HL-60/S4 (cell line): Measurements from ENCODE around the gene NCEH1.
"Not testable (repeated sequence)": the region's sequence is repeated elsewhere in the genome, so short reads cannot be mapped to it uniquely, and the experiment has no call there.

ENCODE experiments used
- in situ Hi-C: fragments of 300-500 bp; cut with MboI; formaldehyde crosslinking; loops from 2 replicates; pipeline ENCODE4 v1.14.3; 2022; ENCODE audit warnings: low sequenced_read_pairs

NCEH1 gene

DNA sequence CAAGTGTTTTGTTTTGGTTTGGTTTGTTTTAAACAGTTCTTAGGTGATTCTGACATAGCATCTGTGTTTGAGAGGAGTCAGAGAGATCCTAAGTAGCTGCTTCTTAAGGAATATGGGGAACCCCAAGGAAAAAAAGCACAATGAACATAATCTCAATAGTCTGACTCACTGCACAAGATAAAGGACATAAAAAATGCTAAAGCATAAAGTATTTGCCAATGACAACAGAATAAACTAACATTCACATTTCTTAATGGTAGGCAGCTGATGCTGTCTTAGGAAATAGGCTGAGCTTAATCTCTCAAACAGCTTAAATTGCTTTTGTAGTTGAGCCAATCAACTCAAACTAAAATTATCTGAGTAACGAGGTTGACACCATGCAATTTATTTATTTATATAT lies 2.9 kb downstream of the NCEH1 start:
- in situ Hi-C loops, result no loop called here

DNA sequence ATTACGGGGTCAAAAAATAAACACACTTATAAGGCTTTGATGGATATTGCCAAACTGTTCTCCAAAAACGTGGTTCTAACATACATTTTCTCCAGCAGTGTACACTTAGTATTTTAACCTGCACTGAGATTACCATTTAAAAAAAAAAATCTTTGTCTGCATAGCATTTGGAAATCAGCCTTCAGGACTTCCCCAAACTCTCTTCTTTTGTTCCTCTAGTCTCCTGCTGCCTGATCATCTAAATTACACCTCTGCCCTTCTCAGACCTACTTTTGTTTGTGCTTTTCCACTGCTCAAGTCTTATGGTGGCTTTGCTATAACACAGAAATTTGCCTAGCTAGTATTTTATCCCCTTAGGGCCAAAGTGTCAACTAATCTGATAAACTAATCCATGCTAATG lies 3.8 kb downstream of the NCEH1 start:
- in situ Hi-C loops, result no loop called here

DNA sequence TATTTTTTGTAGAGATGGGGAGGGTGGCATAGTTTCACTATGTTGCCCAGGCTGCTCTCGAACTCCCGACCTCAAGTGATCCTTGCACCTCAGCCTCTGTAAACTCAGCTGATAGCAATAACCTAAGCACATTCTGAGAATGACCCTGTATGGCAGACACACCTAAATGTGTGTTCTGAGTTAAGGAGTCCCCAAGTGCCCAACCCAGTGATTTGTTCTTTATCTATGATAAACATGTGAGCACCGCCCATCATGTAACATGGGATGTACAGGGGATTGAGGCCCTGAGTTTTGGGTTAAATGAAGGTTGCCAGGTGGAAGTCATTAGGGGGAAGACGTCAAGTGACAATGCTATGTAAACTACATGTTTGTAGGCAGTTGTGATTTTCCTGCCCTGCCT lies 5.7 kb downstream of the NCEH1 start:
- in situ Hi-C loops, result no loop called here

DNA sequence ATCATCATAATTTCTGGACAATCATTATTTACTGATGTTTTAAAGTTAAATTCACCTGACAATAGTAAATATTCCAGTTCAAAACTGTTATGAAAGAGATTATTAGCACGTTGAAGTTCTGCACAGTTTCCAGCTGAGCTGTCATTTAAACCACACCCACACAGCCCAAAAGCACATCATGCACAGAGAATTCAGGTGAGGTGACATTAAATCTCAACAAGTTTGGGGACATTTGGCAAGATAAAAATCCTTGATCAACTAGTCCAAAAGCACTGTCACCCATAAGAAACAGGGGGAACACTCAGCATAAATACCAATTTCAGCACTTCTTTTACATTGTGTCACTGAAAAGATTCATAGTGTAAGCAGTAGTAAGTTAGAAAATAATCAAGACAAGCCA lies 6.9 kb downstream of the NCEH1 start:
- in situ Hi-C loops, result no loop called here

DNA sequence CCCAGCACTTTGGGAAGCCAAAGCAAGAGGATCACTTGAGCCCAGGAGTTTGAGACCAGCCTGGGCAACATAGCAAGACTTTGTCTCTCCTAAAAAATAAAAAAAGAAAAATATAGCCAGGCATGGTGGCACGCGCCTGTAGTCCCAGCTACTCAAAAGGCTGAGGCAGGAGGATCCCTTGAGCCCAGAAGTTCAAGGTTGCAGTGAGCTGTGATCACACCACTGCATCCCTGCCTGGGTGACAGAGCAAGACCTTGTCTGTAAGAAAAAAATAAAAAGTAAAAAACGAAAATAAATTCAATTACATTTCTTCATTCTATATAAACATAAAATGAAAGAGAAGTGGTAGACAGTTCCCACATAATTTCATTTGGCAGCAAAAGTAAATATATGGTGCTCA lies 8.1 kb downstream of the NCEH1 start:
- in situ Hi-C loops, result not testable (repeated sequence)

DNA sequence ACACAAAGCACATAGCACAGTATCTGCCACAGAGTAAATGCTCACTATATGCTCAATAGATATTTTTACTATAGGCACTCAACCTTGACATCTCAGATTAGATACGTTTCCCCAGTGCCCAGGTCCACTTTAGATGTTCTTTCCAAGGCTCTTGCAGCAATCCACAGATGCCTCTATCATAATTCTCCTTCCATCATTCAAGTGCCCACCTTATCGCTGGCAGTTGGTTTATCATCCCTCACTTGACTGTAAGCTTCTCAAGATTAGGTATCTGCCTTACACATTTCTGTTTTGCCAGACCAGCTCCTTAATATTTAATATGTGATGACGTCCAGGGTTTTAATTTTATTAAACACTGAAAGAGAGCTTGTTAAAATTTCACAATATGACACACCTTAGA lies 8.6 kb downstream of the NCEH1 start:
- in situ Hi-C loops, result no loop called here

DNA sequence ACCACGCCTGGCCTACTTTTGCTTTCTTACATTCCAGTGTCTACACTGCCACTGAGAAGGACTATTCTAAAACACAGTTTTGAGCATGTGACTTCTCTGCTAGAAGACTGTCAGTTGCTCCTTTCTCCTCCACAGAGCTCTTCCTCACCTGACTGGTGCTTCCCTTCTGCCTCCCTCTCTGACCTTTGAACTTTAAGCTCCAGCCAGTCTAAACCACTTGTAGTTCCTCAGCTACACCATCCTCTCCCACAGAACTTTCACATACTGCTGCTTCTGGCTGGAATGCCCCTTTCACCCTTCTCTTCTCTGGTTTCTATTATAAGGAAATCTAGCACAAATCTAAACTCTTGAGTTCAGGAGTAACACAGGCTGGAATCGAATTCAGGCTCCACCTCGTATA lies 9.1 kb downstream of the NCEH1 start:
- in situ Hi-C loops, result no loop called here

DNA sequence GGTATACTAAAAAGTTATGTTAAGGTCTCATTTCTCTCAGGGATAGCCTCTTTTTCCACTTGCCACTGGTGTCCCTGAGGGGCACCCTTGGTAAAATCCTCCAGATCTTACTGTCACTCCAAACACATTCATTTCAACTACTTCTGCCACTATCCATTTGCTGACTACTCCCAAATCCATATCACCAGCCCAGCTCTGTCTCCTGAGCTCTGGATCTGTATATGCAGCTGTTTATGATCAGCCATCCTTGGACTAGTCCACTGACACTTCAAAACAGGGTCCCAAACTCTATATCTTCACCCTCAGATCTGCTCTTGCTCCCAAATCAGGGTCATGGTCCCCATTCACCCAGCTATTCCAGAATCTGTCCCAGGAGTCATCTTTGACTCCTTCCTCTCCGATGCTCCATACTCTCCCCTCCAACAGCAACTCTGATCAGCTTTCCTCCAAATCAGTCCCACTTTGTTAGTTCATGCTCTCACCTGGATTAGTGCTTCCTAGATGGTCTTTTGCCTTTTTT lies 9.9 kb downstream of the NCEH1 start:
- in situ Hi-C loops, result no loop called here

DNA sequence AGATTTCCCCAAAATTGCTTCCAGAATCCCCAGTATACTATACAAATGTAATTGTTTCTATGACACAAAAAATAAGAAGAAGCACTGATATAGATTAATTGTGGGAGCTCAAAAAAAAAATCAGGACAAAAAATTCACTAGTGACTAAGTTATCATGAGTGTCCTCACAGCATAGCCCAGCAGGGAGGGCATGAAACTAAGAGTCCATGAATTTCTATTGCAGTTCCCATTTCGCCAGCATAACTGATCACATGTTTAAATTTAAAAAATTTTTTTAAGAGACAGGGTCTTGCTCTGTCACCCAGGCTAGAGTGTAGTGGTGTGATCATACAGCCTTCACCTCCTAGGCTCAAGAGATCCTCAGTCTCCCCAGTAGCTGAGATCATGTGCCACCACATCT lies 10.6 kb downstream of the NCEH1 start:
- in situ Hi-C loops, result no loop called here

DNA sequence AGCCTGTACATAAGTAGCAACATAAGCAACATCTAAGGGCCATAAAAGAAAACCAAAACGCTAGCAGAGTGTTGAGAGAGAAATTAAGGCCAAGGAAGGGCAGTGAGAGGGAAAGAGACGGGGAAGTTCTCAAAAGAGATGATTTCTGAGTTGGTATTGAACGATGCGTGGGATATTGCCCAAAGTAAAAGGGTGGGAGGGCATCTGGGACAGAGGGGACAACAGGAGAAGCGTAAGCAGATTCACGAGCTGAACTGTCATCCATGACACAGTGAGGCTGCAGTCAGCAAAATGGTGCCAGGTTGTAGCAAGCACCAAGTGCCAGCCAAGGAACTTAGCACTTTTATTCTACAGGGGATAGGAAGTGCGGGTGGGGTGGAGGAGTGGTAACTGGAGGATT lies 11.8 kb downstream of the NCEH1 start:
- in situ Hi-C loops, result no loop called here

DNA sequence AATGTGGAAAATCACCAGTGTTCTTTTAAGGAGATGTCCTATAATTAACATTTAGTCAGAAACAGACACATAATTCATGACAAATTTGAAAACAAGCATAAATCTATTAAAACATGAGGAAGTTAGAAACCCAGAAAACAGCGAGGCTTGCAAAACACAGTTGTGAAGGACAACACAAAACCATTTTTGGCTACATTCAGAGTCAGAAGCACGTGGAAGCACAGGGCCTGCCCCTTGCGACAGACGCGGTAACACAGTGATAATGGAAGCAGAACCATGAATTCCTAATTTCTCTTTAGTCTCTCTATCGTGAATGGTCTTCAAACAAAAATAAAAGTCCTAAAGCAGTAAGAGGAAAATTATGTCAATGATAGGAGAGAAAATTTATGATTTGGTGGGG lies 12.2 kb downstream of the NCEH1 start:
- in situ Hi-C loops, result no loop called here

DNA sequence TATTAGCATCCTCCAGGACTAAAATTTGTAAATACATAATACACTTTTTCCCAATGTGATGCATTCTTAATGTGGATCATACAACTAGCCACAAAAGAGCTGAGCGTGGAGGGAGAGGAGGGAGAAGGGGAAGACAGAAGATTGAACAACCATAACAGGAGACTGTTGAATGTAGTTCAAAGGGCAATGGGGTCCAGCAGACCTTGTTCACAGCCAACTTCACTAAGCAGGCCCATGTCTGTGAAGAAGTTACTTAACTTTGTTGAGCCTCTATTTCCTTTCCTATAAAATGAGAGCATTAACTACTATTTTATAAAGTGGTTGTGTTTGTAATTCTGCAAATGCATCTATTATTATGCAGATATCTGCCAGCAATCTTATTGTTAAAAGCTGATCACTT lies 13.3 kb downstream of the NCEH1 start:
- in situ Hi-C loops, result no loop called here

DNA sequence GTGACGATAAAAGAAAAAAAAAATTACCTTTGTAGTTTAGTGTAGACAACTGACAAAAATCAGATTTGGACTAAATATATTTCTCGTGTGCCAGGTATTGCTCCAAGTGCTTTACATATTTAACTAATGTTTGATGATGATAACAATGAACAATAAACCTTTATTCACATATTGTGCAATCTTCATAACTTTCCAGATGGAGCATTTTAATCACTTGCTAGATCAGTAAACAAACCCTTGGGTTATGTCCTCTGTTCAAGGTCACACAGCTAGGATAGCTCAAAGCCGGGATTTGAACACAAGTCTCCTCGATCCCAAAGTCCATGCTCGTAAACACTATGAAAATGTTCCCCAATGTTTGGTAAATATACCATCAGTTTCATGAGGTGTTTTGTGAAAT lies 14.5 kb downstream of the NCEH1 start:
- in situ Hi-C loops, result no loop called here

DNA sequence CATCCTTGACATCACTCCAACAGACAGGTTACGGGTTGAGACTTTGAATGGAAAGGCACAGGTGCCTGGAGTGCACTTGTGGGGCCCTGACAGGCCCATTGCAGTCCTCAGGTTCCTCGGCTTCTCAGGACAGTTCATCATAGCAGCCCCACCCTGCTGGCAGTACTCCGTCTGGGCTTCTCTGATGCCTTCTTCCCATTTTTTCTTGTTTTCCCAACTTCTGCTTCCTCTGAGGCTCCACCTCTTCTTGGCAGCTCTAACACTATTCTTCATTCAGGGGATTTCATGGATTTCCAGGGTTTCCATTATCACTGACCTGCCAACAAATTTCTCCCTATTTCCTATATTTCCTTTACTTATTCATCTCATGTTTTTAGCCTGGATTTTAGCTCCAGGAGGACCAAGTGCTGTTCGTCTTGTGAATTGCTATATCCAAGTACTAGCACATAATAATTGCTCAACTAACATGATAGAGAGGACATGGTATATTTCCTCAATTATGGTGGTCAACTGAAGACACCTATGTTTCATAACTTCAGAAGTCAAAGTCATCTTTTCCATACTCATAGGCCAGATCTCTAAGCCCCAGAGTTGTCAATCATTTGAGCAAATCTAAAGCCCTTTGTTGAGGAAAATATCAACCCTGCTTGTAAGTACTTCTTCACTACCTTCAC lies 16.2 kb downstream of the NCEH1 start:
- in situ Hi-C loops, result no loop called here

DNA sequence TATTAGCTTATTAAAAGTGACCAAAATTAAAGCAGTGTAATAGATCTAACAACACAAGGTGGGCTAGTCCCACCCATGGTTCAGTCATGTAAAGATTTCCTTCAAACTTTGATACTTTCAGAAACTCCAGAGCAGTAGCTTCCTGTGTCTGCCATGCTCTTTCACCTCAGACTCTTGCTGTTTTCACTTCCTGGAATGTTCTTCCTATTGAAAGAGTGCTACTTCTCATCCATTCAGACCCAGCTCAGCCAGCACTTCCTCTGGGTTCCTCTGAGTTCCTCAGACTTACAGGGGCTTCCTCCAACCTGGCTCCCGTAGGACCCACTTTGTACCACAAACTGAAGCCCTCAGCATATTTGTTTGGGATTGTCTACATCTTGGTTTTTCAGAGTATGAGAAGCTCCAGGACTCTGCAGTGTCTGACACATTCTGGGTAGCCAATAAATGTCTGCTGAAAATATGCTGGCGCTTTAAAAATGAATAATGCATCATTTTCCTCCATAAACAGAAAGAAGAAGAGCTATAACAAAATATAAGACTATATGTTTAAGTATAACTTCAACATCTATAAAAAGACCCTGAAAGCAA lies 18.0 kb downstream of the NCEH1 start:
- in situ Hi-C loops, result no loop called here

DNA sequence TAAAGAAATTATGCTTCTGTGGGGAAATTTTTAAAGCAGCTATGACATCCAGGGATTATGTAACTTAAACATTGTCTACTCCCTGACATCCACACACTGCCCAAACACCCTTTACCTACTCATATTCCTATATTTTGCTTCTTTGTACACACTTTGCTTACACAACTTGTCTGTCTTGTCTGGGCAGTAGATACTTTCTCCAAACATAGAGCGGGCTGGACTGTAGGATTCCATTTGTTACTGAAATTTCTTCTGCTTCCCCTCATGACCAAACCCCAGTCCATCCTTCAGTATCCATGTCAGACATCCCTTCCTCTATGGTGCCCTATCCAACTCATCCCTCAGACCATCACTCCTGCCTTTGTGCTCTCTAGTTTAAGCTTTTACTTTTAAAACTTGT lies 19.9 kb downstream of the NCEH1 start:
- in situ Hi-C loops, result no loop called here

DNA sequence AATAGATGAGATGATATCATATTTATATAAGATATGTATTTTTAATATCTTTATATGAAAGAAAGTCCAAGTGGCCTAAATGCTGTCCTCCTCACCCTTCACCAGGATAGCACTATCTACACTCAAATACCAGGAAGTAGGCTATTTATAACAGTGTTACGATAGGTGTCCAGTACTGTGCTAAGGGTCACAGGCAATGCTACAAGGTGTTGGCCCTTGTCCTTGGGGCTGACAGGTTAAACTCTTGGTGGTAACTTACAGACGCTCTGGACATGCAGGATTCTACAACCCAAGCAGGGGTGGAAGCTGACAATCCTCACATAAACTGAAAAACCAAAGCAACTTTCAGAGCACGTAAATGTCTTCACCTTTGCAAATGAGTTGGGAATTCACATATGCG lies 22.3 kb downstream of the NCEH1 start:
- in situ Hi-C loops, result no loop called here

DNA sequence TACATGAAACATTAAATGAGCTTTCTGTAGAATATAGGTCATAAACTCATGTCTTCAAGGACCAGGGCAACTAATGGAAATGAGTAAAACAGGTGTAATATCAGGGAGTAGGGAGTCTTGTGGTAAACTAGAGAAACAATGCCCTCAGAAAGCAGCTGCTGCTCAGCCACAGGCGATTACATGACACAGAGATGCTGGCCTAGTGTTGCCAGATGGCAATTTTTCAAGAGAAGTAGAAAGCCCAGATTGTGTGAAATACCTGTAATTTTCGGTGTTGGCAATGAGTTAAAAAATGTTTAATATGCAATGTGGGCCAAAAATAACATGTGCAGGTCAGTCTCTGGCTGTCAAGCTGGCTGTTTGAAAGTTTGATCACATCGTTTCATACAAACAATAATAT lies 23.4 kb downstream of the NCEH1 start:
- in situ Hi-C loops, result no loop called here

DNA sequence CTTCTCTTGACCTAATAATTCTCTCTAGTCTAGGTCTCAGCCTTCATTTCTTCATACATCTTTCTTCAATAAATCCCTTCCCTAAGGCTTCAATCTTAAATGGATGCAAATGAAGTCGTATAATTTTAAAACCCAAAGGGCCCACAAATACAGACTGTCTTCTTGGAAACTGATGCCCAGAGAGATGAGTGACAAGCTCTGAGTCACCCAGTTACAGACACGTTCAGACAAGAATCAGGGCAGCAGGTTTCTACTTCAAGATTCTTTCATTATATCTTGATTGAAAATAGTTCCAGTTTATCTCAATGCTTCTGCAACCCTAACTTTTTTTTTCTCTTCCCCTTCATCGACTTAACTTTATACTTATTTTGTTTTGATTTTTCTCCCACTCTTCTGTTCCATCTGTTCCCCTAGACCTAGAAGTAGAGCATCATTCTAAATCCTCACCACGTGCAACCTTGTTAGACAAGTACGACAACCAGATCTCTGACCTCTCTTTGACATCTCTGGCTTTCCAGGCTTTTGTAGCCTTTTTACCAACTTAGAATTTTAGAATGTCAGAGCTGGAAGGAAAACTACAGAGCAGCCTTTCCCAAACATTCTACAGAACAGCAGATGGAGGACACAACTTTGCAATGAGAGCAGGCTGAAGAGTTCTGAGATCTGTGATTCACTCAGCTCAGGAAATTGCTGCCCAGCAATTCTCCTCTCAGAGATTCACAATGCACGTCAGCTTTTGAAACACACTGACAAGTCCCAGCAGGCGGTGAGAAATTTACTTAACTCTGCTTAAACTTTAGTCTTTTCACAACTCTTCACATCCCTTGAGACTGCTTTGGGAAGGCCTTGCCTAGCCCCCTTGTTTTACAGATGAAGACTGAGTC lies 25.3 kb downstream of the NCEH1 start:
- in situ Hi-C loops, result no loop called here

DNA sequence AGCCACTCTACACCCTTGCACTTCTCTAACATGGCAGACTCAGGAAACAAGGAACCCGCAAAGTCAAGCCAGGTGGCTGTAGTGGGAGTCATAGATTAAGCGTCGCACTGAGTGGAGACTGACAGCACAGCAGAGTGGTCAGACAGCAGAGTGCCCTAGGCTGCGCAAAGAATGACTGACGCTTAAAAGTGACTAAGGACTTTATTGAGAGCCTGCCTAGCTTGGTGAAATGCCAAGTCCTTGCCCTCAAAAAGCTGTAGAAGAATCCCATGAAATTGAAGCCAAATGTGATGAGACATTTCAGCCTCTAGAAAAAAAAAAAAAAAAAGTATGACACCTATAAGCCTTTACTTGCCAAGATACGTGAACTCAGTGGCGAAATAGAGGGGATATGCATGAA lies 30.2 kb downstream of the NCEH1 start:
- in situ Hi-C loops, result no loop called here

DNA sequence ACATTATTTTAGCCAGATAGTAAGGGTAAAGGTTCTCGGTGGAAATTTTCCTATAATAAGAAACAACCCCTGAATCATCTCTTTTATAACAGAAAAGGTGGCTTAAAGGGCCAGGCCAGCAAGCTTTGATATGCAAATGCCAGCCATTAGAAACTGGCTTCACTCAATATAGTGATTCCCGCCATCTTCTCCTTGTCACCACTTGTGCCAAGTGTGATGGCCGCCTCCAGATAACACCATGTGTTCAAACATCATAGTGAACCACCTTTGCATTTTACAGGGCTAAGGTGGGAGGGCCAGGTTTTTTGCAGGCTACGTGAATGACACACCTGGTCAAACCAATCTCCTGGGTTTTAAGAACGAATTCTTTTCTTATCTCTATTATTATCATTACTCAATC lies 31.3 kb downstream of the NCEH1 start:
- in situ Hi-C loops, result no loop called here

DNA sequence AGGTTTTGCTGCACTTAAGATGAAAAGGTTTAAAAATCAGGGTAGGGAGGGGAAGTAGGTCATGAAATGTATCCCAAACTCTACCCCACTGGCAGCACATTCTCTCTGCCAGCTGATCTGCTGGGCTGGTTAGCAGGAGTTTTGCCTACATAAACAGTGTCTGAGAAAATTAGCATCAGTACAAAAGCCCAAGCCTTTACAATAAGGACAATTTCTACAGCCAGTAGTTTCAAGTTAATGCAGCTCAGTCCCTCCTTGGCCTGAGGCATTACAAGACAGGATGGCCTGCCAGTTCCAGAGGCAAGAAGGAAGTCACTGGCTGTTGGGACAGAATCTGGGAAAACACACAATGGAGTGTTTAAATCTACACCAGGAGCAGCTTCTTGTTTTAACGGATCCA lies 32.8 kb downstream of the NCEH1 start:
- in situ Hi-C loops, result no loop called here
